ENCODE measurements around the gene P2RX3.
A peak's percentile ranks its signal among the peaks of the same experiment; 100 is the strongest.

P2RX3 gene

DNA sequence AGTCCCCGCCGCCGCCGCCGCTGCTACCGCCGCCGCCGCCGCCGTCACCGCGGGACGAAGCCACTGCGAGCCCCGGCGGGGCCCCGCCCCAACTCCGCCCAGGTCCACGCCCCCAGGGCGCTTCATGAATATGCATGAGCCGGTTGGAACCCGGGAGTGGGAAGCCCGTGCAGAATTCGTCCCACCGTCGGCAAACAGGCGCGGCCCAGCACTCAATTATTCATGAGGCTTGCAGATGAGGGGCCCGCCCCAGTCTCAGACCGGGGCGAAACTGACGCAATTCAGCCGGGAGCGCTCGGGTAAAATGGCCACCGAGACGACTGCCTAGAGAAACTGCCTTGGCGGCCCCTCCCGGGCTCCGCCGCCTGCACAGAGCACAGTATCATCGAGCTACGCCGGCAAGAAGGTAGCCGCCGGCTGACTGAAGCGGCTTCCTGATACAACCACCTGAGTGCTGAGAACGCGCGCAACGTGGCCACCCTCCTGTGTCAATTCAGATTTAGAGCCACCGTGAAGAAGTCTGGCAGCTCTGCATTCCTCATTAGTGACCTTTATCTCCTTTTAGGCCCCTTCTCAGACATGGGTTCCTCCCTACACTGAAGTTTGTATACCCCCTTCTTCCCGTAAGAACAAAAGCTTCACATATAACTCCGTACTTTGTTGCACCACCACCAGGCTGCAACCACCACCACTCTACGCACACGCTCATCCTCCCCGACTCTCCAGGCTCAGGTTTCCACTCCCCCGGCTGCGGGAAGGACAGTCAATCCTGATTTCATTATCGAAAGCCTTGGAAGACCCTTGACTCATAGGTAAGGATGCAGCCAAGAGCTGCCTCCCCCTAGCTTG is 13.0 kb upstream of the P2RX3 start, which contains the start of gene TNKS1BP1:
Gene TNKS1BP1, minus strand, starts transcription at position 67 of the 849 bp plus-strand sequence. CDS start 3,067 bp downstream, outside the sequence.
- peak within 1 kb of the TSS; percentile 74 to 88 (median 84) for H3K9ac ChIP-seq
- peaks cover 43 to 62% (median 55%) of the 10 kb centered on the region in 11 experiments for H3K36me3 ChIP-seq
- TF ChIP-seq Cebpa-rat (IDR thresholded peaks at IDR 0.05): peak in 8 of 11 experiments; percentile 26 to 87 (median 60); a peak in 11 of 22 replicates
- peaks cover 43 to 67% (median 52%) of the 10 kb centered on the region in 10 experiments for H3K4me1 ChIP-seq
- H4K20me1 ChIP-seq: peaks cover 0 to 43% (median 15%) of the 10 kb centered on the region in 11 experiments; a peak in 15 of 22 replicates
- no peaks in the 10 kb centered on the region for H3K27me3 ChIP-seq
- peak within 1 kb of the TSS; percentile 56 to 74 (median 63) for H3K4me3 ChIP-seq
- peak within 1 kb of the TSS; percentile 76 to 91 (median 87) for H3K27ac ChIP-seq
- peak within 1 kb of the TSS; percentile 88 to 100 (median 95) for H3K4me2 ChIP-seq
- H3K9me3 ChIP-seq (replicated peaks in 1 of 11): no peaks in the 10 kb centered on the region

DNA sequence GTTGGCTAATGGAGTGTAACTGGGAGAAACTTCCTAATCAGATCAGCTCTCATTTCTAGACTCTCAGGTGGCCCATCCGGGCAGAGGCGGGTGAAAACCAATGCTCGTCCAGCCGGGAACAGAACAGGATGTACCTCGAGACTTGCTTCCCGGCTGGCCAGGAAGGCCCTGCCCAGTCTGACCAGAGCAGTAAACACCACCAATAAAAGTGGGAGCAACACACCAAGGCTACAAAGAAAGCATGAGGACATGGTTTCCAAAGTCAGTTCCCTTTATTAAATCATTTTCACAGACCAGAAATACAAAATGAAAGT is 12.5 kb upstream of the P2RX3 start:
- H3K27me3 ChIP-seq: no peaks in the 10 kb centered on the region
- peak overlapping the region; percentile 74 to 88 (median 84) for H3K9ac ChIP-seq
- no peak for TF ChIP-seq Cebpa-rat (IDR thresholded peaks at IDR 0.05)
- H4K20me1 ChIP-seq: peaks cover 0 to 43% (median 15%) of the 10 kb centered on the region in 11 experiments; a peak in 15 of 22 replicates
- H3K4me2 ChIP-seq: peak overlapping the region; percentile 82 to 97 (median 89)
- peaks cover 43 to 62% (median 55%) of the 10 kb centered on the region in 11 experiments for H3K36me3 ChIP-seq
- peak overlapping the region; percentile 56 to 74 (median 63) for H3K4me3 ChIP-seq
- H3K9me3 ChIP-seq (replicated peaks in 1 of 11): no peaks in the 10 kb centered on the region
- H3K4me1 ChIP-seq: peaks cover 43 to 62% (median 52%) of the 10 kb centered on the region in 10 experiments
- H3K27ac ChIP-seq: peak overlapping the region; percentile 76 to 91 (median 87)

DNA sequence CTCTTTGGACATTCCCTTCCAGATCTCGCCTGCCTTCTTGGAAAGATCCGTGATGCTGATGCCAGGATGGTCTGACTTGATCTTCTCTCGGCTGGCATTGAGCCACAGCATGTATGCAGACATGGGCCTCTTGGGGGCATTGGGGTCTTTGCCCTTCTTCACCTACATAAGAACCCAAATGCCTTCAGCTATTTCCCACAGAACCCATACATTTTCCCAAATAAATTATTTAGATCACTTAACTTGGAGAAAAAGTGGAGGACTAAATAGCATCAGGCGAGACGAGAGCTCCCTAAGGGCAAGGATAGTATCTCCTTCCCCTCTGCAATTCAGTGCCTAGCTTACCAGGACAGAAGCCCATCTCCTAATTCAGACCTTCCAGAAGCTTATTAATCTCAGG is 10.4 kb upstream of the P2RX3 start:
- peaks cover 27 to 42% (median 38%) of the 10 kb centered on the region in 10 experiments for H3K4me1 ChIP-seq

DNA sequence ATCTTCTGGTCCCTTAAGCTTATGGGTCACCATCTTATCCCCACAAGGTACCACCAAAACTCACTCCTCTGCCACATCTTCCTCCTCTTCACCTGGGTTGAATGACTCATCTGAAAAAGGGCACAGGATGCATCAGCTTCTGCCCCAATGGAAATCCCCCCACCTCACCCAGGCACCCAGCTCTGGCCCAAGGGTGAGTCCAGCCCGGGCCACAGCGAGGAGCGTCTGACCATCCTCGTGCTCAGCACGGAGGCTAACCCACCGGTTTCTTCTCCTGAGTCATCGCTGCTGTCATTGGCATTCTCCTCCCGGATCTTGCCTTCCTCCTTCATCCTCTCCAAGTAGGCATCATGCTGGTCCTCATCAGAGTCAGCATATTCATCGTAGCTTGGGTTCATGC is 8.1 kb upstream of the P2RX3 start:
- H3K36me3 ChIP-seq: peaks cover 78 to 91% (median 89%) of the 10 kb centered on the region in 11 experiments
- peaks cover 0 to 44% (median 20%) of the 10 kb centered on the region in 11 experiments; a peak in 11 of 22 replicates for H4K20me1 ChIP-seq
- no peak overlapping the region for H3K27ac ChIP-seq
- no peak overlapping the region for H3K9ac ChIP-seq
- no peak overlapping the region for H3K4me3 ChIP-seq
- peaks cover 32 to 50% (median 39%) of the 10 kb centered on the region in 10 experiments for H3K4me1 ChIP-seq
- no peaks in the 10 kb centered on the region for H3K9me3 ChIP-seq (replicated peaks in 1 of 11)
- no peaks in the 10 kb centered on the region for H3K27me3 ChIP-seq
- no peak for TF ChIP-seq Cebpa-rat (IDR thresholded peaks at IDR 0.05)
- H3K4me2 ChIP-seq: no peak overlapping the region

More for the DNA sequence above, 10.4 kb upstream of the P2RX3 start:
- no peaks in the 10 kb centered on the region for H3K9me3 ChIP-seq (replicated peaks in 1 of 11)
- no peak for TF ChIP-seq Cebpa-rat (IDR thresholded peaks at IDR 0.05)
- H3K4me2 ChIP-seq: peak overlapping the region in 1 of 11 experiments; percentile 13; a peak in 1 of 22 replicates
- H3K27me3 ChIP-seq: no peaks in the 10 kb centered on the region
- H4K20me1 ChIP-seq: peaks cover 0 to 40% (median 23%) of the 10 kb centered on the region in 11 experiments; a peak in 14 of 22 replicates
- no peak overlapping the region for H3K4me3 ChIP-seq
- peaks cover 64 to 73% (median 72%) of the 10 kb centered on the region in 11 experiments for H3K36me3 ChIP-seq
- 0 out of 22 replicates have a peak overlapping the region, but pooled peaks of 1 of the 11 experiments have one; percentile 88 for H3K27ac ChIP-seq
- H3K9ac ChIP-seq: 0 out of 22 replicates have a peak overlapping the region, but pooled peaks of 1 of the 11 experiments have one; percentile 4

DNA sequence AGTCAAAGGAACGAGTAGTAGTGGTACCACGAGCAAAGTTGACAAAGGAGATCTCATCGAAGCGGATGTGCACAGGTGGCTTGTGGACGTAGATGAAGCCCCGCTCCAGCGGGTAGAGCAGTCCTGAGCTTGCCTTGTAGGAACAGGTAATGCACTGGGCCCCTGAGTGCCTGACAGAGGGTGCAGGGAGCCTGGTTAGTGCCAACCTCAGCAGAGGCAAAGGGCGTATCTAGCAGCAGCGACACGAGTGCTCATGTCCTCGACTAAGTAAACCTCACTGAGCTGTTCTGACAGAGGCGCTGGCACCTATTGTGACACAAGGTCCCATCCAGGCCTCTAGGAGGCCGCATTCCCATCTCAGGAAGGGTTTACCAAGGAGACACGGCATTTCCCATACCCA is 6.4 kb upstream of the P2RX3 start:
- H3K4me1 ChIP-seq: peaks cover 27 to 44% (median 33%) of the 10 kb centered on the region in 10 experiments
- H3K27ac ChIP-seq: no peak overlapping the region
- H3K4me2 ChIP-seq: no peak overlapping the region
- TF ChIP-seq Cebpa-rat (IDR thresholded peaks at IDR 0.05): no peak
- no peaks in the 10 kb centered on the region for H3K27me3 ChIP-seq
- no peaks in the 10 kb centered on the region for H3K9me3 ChIP-seq (replicated peaks in 1 of 11)
- peaks cover 74 to 79% (median 78%) of the 10 kb centered on the region in 11 experiments for H3K36me3 ChIP-seq
- H3K4me3 ChIP-seq: no peak overlapping the region
- H3K9ac ChIP-seq: 0 out of 22 replicates have a peak overlapping the region, but pooled peaks of 1 of the 11 experiments have one; percentile 2
- H4K20me1 ChIP-seq: peaks cover 0 to 44% (median 20%) of the 10 kb centered on the region in 11 experiments; a peak in 11 of 22 replicates

DNA sequence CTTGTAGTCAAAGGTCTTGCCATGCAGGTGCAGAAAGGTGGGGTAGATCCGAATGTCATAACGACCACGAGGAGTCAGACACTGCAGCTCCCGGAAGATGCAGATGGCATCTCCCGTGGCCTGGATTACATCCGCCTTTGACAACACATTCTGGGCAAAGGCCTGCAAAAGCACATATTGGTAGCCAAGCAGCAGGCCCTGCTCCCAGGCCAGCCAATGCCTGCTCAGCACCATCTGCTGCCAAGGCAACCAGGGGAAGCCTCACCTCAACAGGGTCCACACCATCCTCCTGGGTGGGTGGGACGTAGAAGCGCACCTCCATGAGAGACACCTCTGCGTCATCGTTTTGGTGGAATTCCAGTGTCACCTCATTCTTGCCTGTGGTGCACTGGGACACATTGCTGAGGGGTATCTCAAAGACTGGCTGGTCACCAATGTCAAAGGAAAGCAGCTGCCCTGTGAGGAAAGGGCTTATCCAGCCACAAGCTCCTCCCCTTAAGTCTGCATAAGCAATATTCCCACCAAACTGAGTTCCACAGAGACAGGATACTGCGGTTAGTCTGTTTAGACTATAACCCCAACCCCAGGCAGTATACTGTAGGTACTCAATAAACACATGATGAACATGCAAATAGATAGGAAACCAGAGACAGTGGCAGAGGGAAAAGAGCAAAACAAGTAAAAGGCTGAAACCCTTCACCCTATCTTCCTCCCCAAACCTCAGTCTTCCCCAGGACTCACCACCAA is 5.3 kb upstream of the P2RX3 start:
- no peaks in the 10 kb centered on the region for H3K9me3 ChIP-seq (replicated peaks in 1 of 11)
- peaks cover 26 to 36% (median 29%) of the 10 kb centered on the region in 10 experiments for H3K4me1 ChIP-seq
- H3K27ac ChIP-seq: no peak overlapping the region
- H3K9ac ChIP-seq: peak overlapping the region in 5 of 11 experiments; percentile 16 to 94 (median 88); a peak in 6 of 22 replicates
- no peak for TF ChIP-seq Cebpa-rat (IDR thresholded peaks at IDR 0.05)
- peak overlapping the region in 6 of 11 experiments; percentile 83 to 96 (median 92); a peak in 9 of 22 replicates for H3K4me2 ChIP-seq
- no peaks in the 10 kb centered on the region for H3K27me3 ChIP-seq
- peaks cover 62 to 68% (median 66%) of the 10 kb centered on the region in 11 experiments for H3K36me3 ChIP-seq
- H3K4me3 ChIP-seq: no peak overlapping the region
- H4K20me1 ChIP-seq: peaks cover 0 to 44% (median 20%) of the 10 kb centered on the region in 11 experiments; a peak in 11 of 22 replicates

DNA sequence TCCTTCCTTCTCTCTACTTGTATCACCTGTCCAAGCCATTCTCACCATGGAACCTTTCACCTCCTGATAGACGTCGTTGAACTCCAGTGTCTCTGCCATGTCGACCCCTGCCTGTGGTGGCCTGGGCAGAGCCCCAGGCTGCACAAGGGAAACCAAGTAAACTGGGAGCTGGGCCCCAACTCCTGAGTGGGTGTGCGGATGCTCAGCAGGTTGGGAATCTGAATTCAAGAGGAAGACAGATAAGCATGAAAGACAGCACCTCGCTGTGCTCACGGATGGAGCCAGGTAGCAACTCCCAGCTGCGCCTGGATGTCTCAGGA is 3.2 kb upstream of the P2RX3 start:
- peak overlapping the region; percentile 75 to 95 (median 86) for H3K4me3 ChIP-seq
- H3K4me1 ChIP-seq: peaks cover 26 to 35% (median 29%) of the 10 kb centered on the region in 10 experiments
- peak overlapping the region; percentile 84 to 95 (median 89) for H3K9ac ChIP-seq
- TF ChIP-seq Cebpa-rat (IDR thresholded peaks at IDR 0.05): no peak
- peak overlapping the region; percentile 83 to 98 (median 95) for H3K4me2 ChIP-seq
- H3K36me3 ChIP-seq: peaks cover 41 to 47% (median 45%) of the 10 kb centered on the region in 11 experiments
- no peaks in the 10 kb centered on the region for H3K9me3 ChIP-seq (replicated peaks in 1 of 11)
- H3K27ac ChIP-seq: peak overlapping the region; percentile 54 to 93 (median 89)
- peaks cover 0 to 44% (median 20%) of the 10 kb centered on the region in 11 experiments; a peak in 11 of 22 replicates for H4K20me1 ChIP-seq
- no peaks in the 10 kb centered on the region for H3K27me3 ChIP-seq

DNA sequence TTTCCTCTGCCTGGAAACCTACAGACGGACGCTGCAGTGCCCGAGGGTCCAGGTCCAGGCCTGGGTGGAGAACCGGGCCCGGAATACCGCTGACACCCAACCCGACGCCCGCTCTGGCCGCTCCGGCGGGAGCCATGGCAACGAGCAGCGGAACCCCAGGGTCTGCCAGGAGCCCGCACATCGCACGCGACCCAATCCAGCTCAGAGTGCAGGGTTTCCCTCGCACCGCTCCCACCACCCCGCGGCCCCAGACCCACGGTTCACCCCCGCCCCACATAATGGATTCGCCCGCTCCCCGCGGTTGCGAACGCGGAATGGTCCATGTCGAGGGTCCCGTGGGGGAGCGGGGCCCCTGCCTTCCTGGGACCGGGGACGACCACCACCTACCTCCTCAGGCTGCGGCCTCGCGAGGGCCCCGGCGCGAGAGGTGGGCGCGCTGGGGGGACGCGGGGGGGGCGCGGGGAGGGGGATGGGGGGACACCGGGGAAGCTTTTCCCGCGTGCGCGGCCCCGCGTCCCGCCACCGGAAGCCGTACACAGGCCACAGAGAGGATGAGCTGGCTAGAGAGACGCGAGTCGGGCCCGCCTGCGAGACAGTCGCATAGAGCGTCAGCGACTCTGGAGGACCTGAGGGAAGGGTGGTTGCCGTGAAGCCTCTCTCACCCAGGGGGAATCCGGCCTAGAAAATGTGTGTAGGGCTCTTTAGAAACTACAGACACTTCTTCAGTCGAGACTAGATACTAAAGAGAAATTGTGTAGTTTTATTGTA is 2.6 kb upstream of the P2RX3 start, which contains the start of gene SSRP1:
Gene SSRP1, minus strand, starts transcription at position 550 of the 768 bp plus-strand sequence. CDS start 771 bp downstream, outside the sequence.
- Histone ChIP-seq H3K27me3 (no peaks in the 10 kb centered on the region), H3K4me2 (peak within 1 kb of the TSS; percentile 89 to 98 (median 95)), H4K20me1 (peaks cover 0 to 42% (median 20%) of the 10 kb centered on the region in 11 experiments; a peak in 11 of 22 replicates), H3K4me3 (peak within 1 kb of the TSS; percentile 75 to 95 (median 86)), H3K9me3 (replicated peaks in 1 of 11) (no peaks in the 10 kb centered on the region), H3K4me1 (peaks cover 26 to 35% (median 29%) of the 10 kb centered on the region in 10 experiments), H3K36me3 (peaks cover 36 to 41% (median 40%) of the 10 kb centered on the region in 11 experiments), H3K27ac (peak within 1 kb of the TSS; percentile 54 to 93 (median 89)), H3K9ac (peak within 1 kb of the TSS; percentile 84 to 95 (median 89))
- no peak for TF ChIP-seq Cebpa-rat (IDR thresholded peaks at IDR 0.05)
